Measurements from ENCODE around the gene VWA8. TPM values are rescaled to one million over a fixed set of nuclear protein-coding genes. Genes with fewer than 3 reads are reported as not detected.

Gene VWA8
- total RNA-seq, 1 donor from 2014 or later: 12.2 TPM

DNA sequence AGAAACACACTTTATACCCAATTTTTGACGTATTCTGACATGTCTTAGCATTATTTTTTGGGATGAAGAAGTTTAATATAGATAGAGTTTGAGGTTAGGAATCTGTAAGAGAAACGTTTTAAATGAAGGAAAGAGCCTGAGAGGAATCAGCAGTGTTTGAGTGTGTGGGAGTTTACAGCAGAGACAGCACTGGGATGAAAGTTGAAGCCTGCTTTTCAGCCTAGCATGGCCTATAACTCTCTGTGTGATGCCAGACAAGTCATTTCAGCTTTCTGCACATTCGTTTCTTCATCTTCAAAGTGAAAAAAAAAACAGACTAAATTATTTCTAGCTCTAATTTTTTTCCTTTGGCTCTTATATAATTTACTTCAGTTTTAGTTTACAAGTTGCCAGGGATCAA, 326.5 kb downstream of the VWA8 start:
- no peaks in the 10 kb centered on the region for H3K4me1 Mint-ChIP-seq (ENCODE audit: low read depth)
- H3K27ac Mint-ChIP-seq (ENCODE audit: unreplicated experiment): no peak overlapping the region
- H3K27me3 Mint-ChIP-seq (ENCODE audit: low read depth): no peaks in the 10 kb centered on the region
- TF ChIP-seq, protein P1, sequence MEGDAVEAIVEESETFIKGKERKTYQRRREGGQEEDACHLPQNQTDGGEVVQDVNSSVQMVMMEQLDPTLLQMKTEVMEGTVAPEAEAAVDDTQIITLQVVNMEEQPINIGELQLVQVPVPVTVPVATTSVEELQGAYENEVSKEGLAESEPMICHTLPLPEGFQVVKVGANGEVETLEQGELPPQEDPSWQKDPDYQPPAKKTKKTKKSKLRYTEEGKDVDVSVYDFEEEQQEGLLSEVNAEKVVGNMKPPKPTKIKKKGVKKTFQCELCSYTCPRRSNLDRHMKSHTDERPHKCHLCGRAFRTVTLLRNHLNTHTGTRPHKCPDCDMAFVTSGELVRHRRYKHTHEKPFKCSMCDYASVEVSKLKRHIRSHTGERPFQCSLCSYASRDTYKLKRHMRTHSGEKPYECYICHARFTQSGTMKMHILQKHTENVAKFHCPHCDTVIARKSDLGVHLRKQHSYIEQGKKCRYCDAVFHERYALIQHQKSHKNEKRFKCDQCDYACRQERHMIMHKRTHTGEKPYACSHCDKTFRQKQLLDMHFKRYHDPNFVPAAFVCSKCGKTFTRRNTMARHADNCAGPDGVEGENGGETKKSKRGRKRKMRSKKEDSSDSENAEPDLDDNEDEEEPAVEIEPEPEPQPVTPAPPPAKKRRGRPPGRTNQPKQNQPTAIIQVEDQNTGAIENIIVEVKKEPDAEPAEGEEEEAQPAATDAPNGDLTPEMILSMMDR (IDR thresholded peaks at IDR 0.05): no peak
- peaks cover 5% of the 10 kb centered on the region for H3K36me3 Mint-ChIP-seq (ENCODE audit: low read depth)
- DNase-seq (ENCODE audit: low spot score): no peak
- no peak overlapping the region for H3K4me3 Mint-ChIP-seq (ENCODE audit: unreplicated experiment)
- no peaks in the 10 kb centered on the region for H3K9me3 Mint-ChIP-seq (ENCODE audit: low read depth)

DNA sequence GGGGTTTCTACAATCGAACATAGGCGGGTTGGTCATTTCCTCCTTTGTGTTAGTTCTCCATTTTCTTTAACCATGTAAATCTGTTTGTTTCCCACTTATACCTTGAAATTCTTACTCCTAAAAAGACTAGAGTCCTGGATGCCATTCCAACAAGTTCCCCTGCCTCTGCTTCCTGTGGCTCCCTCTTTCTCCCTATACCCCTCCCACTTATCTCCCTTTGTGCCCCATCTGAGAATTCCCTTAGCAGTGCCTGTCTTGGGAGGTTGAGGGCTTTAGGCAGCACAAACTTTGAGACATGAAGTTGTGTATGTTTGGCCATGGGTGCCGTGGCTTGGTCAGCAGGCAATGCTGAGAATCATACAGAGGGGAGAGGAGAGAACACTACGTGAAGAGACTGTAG, 327.1 kb downstream of the VWA8 start:
- Mint-ChIP-seq H3K9me3 (ENCODE audit: low read depth) (no peaks in the 10 kb centered on the region), H3K36me3 (ENCODE audit: low read depth) (peaks cover 5% of the 10 kb centered on the region), H3K27ac (ENCODE audit: unreplicated experiment) (no peak overlapping the region), H3K4me1 (ENCODE audit: low read depth) (no peaks in the 10 kb centered on the region), H3K27me3 (ENCODE audit: low read depth) (no peaks in the 10 kb centered on the region), H3K4me3 (ENCODE audit: unreplicated experiment) (no peak overlapping the region)
- no peak for DNase-seq (ENCODE audit: low spot score)
- TF ChIP-seq, protein P1 (IDR thresholded peaks at IDR 0.05): no peak

DNA sequence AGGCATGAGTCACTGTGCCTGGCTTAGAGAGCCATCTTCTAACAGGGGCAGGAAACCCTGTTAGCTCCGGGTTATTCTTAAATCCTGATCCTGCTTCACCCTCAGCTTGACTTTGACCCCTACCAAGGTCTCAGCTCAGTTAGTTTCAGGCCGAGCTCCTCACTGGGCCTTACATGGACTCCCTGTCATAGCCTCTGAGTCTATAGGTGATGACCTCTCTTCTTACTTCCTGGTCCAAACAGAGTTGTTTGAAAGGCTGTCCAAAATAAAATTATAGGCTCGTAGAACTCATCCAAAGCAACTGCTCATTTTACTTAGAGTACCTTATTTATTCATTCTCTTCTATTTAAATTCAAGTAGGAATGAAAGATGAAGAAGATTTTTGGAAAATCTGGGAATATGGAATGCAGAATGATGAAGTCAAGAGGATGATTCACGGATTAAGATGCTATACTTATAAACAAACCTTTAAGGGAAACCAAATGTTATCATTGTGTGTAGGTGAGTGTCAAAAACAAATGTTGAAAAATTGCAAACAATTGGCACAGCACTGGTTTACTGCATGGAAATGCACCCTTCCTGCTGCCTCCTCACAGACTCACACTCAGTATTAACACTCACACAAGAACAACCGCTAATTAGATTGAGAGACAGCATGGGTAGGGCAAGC, 329.5 kb downstream of the VWA8 start:
- no peaks in the 10 kb centered on the region for H3K4me1 Mint-ChIP-seq (ENCODE audit: low read depth)
- peaks cover 4% of the 10 kb centered on the region for H3K9me3 Mint-ChIP-seq (ENCODE audit: low read depth)
- no peaks in the 10 kb centered on the region for H3K36me3 Mint-ChIP-seq (ENCODE audit: low read depth)
- no peak overlapping the region for H3K27ac Mint-ChIP-seq (ENCODE audit: unreplicated experiment)
- DNase-seq (ENCODE audit: low spot score): no peak
- TF ChIP-seq, protein P1 (IDR thresholded peaks at IDR 0.05): no peak
- H3K27me3 Mint-ChIP-seq (ENCODE audit: low read depth): no peaks in the 10 kb centered on the region
- H3K4me3 Mint-ChIP-seq (ENCODE audit: unreplicated experiment): no peak overlapping the region

DNA sequence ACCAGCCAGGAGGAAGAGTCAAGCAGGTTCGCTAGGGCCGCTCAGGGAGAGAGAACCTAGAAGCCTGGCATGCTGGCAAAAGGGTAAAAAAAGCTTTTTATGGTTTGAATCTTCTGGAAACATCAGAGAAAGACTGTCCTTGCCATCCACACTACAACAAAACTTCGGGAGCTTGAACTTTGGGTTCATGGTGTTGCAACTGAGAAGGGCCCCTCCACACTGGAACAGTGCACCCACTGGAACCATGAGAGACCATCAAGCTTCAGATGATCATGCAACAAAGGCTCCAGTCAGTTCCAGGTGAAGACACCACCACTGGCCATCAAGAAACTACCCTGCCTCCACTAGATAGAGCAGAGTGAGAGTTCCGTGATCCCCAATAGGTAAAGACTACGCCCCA, 333.5 kb downstream of the VWA8 start:
- Mint-ChIP-seq H3K27me3 (ENCODE audit: low read depth) (no peaks in the 10 kb centered on the region), H3K9me3 (ENCODE audit: low read depth) (peaks cover 4% of the 10 kb centered on the region), H3K36me3 (ENCODE audit: low read depth) (peaks cover 3% of the 10 kb centered on the region), H3K4me3 (ENCODE audit: unreplicated experiment) (no peak overlapping the region), H3K27ac (ENCODE audit: unreplicated experiment) (no peak overlapping the region), H3K4me1 (ENCODE audit: low read depth) (peaks cover 2% of the 10 kb centered on the region)
- no peak for DNase-seq (ENCODE audit: low spot score)
- TF ChIP-seq, protein P1 (IDR thresholded peaks at IDR 0.05): no peak

DNA sequence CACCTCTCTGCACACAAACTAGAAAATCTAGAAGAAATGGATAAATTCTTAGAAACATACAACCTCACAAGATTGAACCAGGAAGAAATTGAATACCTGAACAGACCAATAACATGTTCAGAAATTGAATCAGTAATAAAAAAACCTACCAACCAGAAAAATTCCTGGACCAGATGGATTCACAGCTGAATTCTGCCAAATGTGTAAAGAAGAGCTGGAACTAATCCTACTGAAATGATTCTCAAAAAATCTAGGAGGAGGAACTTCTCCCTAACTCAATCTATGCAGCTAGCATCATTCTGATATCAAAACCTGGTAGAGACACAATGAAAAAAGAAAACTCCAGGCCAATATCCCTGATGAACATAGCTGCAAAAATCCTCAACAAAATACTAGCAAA, 336.9 kb downstream of the VWA8 start:
- H3K36me3 Mint-ChIP-seq (ENCODE audit: low read depth): peaks cover 7% of the 10 kb centered on the region
- DNase-seq (ENCODE audit: low spot score): no peak
- no peak overlapping the region for H3K4me3 Mint-ChIP-seq (ENCODE audit: unreplicated experiment)
- peaks cover 4% of the 10 kb centered on the region for H3K9me3 Mint-ChIP-seq (ENCODE audit: low read depth)
- H3K27me3 Mint-ChIP-seq (ENCODE audit: low read depth): no peaks in the 10 kb centered on the region
- TF ChIP-seq, protein P1 (IDR thresholded peaks at IDR 0.05): no peak
- no peak overlapping the region for H3K27ac Mint-ChIP-seq (ENCODE audit: unreplicated experiment)
- peaks cover 8% of the 10 kb centered on the region for H3K4me1 Mint-ChIP-seq (ENCODE audit: low read depth)
